ENCODE results near the gene QSER1.
"Not testable (repeated sequence)": the region's sequence is repeated elsewhere in the genome, so short reads cannot be mapped to it uniquely, and the experiment has no call there.

Gene QSER1

DNA sequence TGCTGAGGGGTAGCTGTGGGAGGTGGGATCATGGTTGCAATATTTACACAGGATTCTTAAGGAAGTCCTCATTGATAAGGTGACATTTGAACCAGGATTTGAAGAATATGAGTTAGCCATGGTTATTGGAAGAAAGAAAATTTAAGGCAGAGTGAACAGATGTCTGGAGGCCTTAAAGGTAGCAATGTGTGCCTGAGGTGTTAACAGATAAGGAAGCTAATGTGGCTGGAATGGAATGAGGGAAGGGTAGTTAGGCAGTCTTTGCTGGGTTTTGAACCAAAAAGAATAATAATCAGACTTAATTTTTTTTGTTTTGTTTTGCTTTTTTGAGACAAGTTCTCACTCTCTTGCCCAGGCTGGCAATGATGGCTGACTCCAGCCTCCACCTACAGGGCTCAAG, 113.4 kb downstream of the QSER1 start:
- no peak for DNase-seq

GRCh38 chr11:33013755-33014154, 121.1 kb downstream of the QSER1 start:
- DNase-seq, result no peak

GRCh38 chr11:33015621-33016551, 123.3 kb downstream of the QSER1 start, which contains the start of gene DEPDC7:
Gene DEPDC7 (plus strand): TSS chr11:33015878. CDS start chr11:33015956, 78 bp downstream.
- peak; percentile 84 to 89 for DNase-seq

DNA sequence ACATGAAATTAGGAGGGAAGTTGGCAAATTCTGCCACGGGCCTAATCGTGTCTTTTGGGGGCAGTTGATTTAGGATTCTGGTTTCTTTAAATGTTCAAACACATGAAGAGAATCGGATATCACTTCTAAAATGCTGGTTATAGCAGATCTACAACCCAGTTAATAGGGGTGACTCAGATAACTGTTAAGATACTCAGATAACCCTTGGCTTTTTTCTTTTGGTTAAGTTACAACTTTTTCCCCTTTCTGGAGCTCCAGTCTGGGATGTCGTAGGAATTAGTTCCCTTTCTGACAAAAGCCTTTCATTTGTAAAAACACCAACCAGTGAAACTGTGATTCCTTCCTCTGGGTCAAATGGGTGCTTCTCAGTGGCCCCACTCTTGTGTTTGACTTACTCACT, 124.0 kb downstream of the QSER1 start:
- DNase-seq, result no peak

- no peak for DNase-seq
Measured at GRCh38 chr11:33017478-33017877, 124.9 kb downstream of the QSER1 start.

GRCh38 chr11:33017965-33018364, 125.4 kb downstream of the QSER1 start:
- DNase-seq, result no peak

- no peak for DNase-seq
Measured at GRCh38 chr11:33018840-33019239, 126.2 kb downstream of the QSER1 start.

GRCh38 chr11:33021501-33021900, 128.9 kb downstream of the QSER1 start:
- DNase-seq, result no peak

- no peak for DNase-seq
Measured at GRCh38 chr11:33021937-33022336, 129.3 kb downstream of the QSER1 start.

GRCh38 chr11:33025339-33025722, 132.7 kb downstream of the QSER1 start:
- no peak for DNase-seq

DNA sequence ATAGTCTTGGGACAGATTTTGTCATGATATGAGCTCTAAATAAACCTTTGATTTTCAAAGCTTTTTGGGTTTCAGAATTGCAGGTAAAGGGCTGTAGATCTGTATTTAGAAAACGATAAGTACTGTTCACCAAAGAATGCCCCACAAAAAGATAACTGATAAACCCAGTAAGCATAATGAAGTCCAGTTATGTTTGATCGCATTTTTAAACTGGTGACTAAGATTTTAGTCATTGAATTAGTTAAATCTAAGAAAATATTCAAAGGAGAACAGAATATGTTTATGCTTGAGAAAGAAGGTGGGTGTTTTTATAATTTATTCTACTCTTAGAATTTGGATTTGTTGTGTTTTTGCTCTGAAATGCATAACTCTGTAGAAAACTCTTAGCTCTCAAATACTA, 134.6 kb downstream of the QSER1 start:
- DNase-seq, result no peak

GRCh38 chr11:33027846-33028536, 135.4 kb downstream of the QSER1 start:
- peak in 1 of 2 donors; percentile 18 for DNase-seq

DNA sequence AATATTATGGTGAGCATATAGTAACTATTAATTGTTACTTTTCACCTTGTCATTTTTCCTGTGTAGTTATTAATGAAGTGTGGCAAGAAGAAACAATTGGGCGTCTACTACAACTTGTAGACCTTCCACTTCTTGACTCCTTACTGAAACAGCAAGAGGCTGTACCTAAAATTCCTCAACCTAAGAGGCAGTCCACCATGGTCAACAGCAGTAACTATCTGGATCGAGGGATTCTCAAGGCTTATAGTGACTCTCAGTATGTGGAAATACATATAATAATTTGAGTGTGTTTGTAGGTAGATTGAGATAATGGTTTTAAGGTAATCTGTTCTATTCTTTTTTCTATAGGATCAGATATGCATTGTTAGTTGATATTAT, 135.9 kb downstream of the QSER1 start:
- no peak for DNase-seq

- not testable (repeated sequence) for DNase-seq
Measured at GRCh38 chr11:33029218-33029617, 136.6 kb downstream of the QSER1 start.

All from hippocampal formation (tissue), 2 donors.